Vagina (tissue), 2 donors: ENCODE measurements around the gene PDXK.

Experiments
- CTCF ChIP-seq, 3 experiments: fragments of 450-650 bp in 2 of 3; fragments of 200-600 bp in 1 of 3; sonication (generic) in 1 of 3; IDR thresholded peaks; one replicate each; pipeline ENCODE4 v1.5.1; 2017 to 2019; ENCODE audit warnings: antibody characterized with exemption in 3 of 3, mild to moderate bottlenecking in 2 of 3, moderate library complexity in 2 of 3
- POLR2A ChIP-seq, 2 donors: fragments of 450-650 bp; IDR thresholded peaks; one replicate each; pipeline ENCODE4 v1.6.1; 2017; ENCODE audit warnings: antibody characterized with exemption in 2 of 2, mild to moderate bottlenecking in 2 of 2, moderate library complexity in 2 of 2
- POLR2AphosphoS5 ChIP-seq, 2 donors: sonication (generic); formaldehyde crosslinking; IDR thresholded peaks; one replicate each; pipeline ENCODE4 v1.9.0; 2017; ENCODE audit warnings: antibody characterized with exemption in 2 of 2, mild to moderate bottlenecking in 2 of 2, low read depth in 1 of 2; ENCODE audit not compliant: insufficient read depth in 1 of 2

- TF ChIP-seq POLR2AphosphoS5 (IDR thresholded peaks at IDR 0.05; ENCODE audit: insufficient read depth in 1 of 2, low read depth in 1 of 2): no peak
- TF ChIP-seq CTCF (IDR thresholded peaks at IDR 0.05): no peak
- no peak for TF ChIP-seq POLR2A (IDR thresholded peaks at IDR 0.05)
Measured at GRCh38 chr21:43779660-43780059, 60.7 kb downstream of the PDXK start.
